BLaER1 treated with 17β-estradiol and CSF1 and Interleukin-3, amounts not matched to agents 10 nM and 100 nM (cell line): ENCODE results near the gene CCDC91.
"Not testable (repeated sequence)": the region's sequence is repeated elsewhere in the genome, so short reads cannot be mapped to it uniquely, and the experiment has no call there.

Experiments used
- H3K27ac ChIP-seq, 11 experiments: shearing (Covaris generic); formaldehyde crosslinking; 2 replicates each; pipeline ENCODE4 v1.8.1; 2022
- H3K27me3 ChIP-seq, 11 experiments: shearing (Covaris generic); formaldehyde crosslinking; 2 replicates each; pipeline ENCODE4 v1.8.1; 2022
- H3K36me3 ChIP-seq, 11 experiments: shearing (Covaris generic); formaldehyde crosslinking; 2 replicates each; pipeline ENCODE4 v1.8.1; 2022
- H3K4me1 ChIP-seq, 10 experiments: shearing (Covaris generic); formaldehyde crosslinking; 2 replicates each; pipeline ENCODE4 v1.8.1; 2022
- H3K4me2 ChIP-seq, 11 experiments: shearing (Covaris generic); formaldehyde crosslinking; 2 replicates each; pipeline ENCODE4 v1.8.1; 2022
- H3K4me3 ChIP-seq, 10 experiments: shearing (Covaris generic); formaldehyde crosslinking; 2 replicates each; pipeline ENCODE4 v1.8.1; 2022
- H3K9ac ChIP-seq, 11 experiments: shearing (Covaris generic); formaldehyde crosslinking; 2 replicates each; pipeline ENCODE4 v1.8.1; 2022
- H3K9me3 ChIP-seq, 11 experiments: shearing (Covaris generic); formaldehyde crosslinking; replicated peaks in 1 of 11; 2 replicates each; pipeline ENCODE4 v1.8.1; 2022
- H4K20me1 ChIP-seq, 11 experiments: shearing (Covaris generic); formaldehyde crosslinking; 2 replicates each; pipeline ENCODE4 v1.8.1; 2022
- Cebpa-rat ChIP-seq, 11 experiments: shearing (Covaris generic); IDR thresholded peaks; 2 replicates each; pipeline ENCODE4 v1.8.1; 2022

The CCDC91 gene

DNA sequence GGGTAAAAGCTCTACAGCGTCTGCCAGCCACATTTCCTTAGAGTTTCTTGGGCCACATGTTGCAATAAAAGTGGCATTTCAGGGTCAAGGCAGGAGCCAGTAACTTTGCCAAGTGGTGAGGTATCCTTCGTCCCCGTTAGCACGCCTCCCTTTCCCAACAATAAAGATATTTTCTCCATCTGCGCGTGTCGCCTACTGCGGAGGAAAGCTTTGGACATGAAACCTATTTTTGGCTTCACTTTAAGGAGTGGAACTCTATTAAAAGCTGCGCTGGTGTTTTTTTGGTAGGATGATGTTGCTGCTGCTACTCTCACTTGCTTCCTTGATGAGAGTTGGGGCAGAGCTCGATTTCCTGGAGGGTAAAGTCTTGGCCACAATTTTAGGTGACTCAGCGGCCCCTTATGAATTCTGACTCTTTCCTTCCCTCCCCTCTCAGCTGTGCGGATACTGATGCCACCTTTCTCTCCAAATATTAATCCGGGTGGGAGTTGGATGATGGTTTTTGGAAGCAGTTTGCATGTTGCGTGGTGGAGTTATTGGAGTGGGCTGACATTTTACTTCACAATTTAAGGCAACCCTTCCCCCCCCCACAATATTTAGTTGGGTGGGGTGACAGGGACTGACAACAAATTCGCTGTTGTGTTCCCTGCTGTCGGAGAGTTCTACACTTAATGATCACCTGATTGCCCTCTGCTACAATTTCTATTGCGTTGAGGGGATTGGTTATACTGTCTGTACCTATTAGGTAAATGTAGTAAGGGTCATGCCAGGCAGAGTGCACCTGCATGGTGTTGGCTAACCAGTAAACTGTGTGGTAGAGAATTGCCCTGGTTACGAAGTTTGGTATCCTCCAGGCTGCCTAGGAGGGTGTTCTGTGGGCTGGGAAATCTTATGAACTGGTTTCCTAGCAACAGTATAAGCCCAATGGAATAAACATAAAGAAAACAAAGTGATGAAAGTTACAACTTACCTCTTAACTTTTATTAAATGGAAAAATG lies 1.1 kb downstream of the CCDC91 start:
- peaks cover 11 to 24% (median 19%) of the 10 kb centered on the region in 10 experiments for H3K4me1 ChIP-seq
- H3K27ac ChIP-seq, result peak overlapping the region; percentile 91 to 99 (median 96)
- H3K9me3 ChIP-seq, result peaks cover 14 to 40% (median 26%) of the 10 kb centered on the region in 11 experiments
- peak overlapping the region; percentile 79 to 94 (median 88) for H3K4me2 ChIP-seq
- 0 out of 22 replicates have a peak, but pooled peaks cover 0 to 2% (median 0%) of the 10 kb centered on the region in 11 experiments for H4K20me1 ChIP-seq
- H3K36me3 ChIP-seq, result peaks cover 6 to 13% (median 11%) of the 10 kb centered on the region in 11 experiments; a peak in 16 of 22 replicates
- no peaks in the 10 kb centered on the region for H3K27me3 ChIP-seq
- TF ChIP-seq Cebpa-rat (IDR thresholded peaks at IDR 0.05), result 0 out of 22 replicates have a peak, but pooled peaks of 1 of the 11 experiments have one; percentile 56
- peak overlapping the region; percentile 89 to 98 (median 93) for H3K9ac ChIP-seq
- H3K4me3 ChIP-seq, result peak overlapping the region; percentile 72 to 93 (median 82)

DNA sequence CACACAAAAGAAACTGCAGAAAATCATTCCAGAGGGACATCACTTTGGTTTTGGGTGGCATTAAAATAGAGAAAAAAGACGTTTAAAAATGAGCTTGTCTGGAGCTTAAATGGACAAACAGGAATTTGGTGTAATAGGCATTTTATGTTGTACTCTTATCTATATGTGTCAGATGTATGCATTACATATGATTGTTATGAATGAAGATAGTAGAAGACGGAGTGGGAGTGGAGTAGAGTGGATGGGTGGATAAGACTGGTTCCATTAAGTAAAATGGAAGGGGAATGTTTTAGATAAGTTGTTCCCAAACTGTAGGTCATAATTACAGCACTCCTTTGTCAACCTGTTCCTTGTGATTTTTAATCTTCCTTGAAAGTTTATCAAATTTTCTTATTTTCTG lies 1.9 kb downstream of the CCDC91 start:
- Histone ChIP-seq H3K9ac (no peak overlapping the region), H3K27me3 (no peaks in the 10 kb centered on the region), H3K9me3 (peaks cover 14 to 40% (median 26%) of the 10 kb centered on the region in 11 experiments), H3K4me1 (peaks cover 11 to 24% (median 19%) of the 10 kb centered on the region in 10 experiments), H3K4me3 (no peak overlapping the region), H3K4me2 (peak overlapping the region in 8 of 11 experiments; percentile 79 to 91 (median 86); a peak in 10 of 22 replicates), H3K27ac (peak overlapping the region in 1 of 11 experiments; percentile 98; a peak in 1 of 22 replicates), H3K36me3 (peaks cover 6 to 13% (median 11%) of the 10 kb centered on the region in 11 experiments; a peak in 16 of 22 replicates), H4K20me1 (0 out of 22 replicates have a peak, but pooled peaks cover 0 to 4% (median 0%) of the 10 kb centered on the region in 11 experiments)
- TF ChIP-seq Cebpa-rat (IDR thresholded peaks at IDR 0.05), result no peak

DNA sequence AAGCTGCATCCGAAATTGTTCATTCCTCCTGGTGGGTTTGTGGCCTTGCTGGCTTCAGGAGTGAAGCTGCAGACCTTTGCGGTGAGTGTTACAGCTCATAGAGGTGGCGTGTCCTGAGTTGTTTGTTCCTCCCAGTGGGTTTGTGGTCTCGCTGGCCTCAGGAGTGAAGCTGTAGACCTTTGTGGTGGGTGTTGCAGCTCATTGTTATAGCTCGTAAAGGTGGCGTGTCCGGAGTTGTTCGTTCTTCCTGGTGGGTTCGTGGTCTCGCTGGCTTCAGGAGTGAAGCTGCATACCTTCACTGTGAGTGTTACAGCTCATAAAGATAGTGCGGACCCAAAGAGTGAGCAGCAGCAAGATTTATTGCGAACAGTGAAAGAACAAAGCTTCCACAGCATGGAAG lies 4.4 kb downstream of the CCDC91 start:
- H3K4me2 ChIP-seq, H3K9ac ChIP-seq, H3K27ac ChIP-seq, H3K4me3 ChIP-seq, H4K20me1 ChIP-seq, H3K27me3 ChIP-seq: not testable (repeated sequence)
- H3K4me1 ChIP-seq, result peaks cover 11 to 22% (median 17%) of the 10 kb centered on the region in 10 experiments
- peaks cover 10 to 21% (median 11%) of the 10 kb centered on the region in 11 experiments; a peak in 16 of 22 replicates for H3K36me3 ChIP-seq
- H3K9me3 ChIP-seq, result peaks cover 18 to 41% (median 30%) of the 10 kb centered on the region in 11 experiments

DNA sequence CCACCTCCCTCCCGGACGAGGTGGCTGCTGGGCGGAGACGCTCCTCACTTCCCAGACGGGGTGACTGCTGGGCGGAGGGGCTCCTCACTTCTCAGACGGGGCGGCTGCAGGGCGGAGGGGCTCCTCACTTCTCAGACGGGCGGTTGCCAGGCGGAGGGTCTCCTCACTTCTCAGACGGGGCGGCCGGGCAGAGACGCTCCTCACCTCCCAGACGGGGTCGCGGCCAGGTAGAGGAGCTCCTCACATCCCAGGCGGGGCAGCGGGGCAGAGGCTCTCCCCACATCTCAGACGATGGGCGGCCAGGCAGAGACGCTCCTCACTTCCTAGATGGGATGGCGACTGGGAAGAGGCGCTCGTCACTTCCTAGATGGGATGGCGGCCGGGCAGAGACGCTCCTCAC lies 10.9 kb downstream of the CCDC91 start:
- Histone ChIP-seq H3K9me3 (peaks cover 31 to 60% (median 48%) of the 10 kb centered on the region in 11 experiments), H3K36me3 (peaks cover 0 to 17% (median 0%) of the 10 kb centered on the region in 11 experiments; a peak in 7 of 22 replicates)
- H3K27me3 ChIP-seq, H4K20me1 ChIP-seq, H3K4me1 ChIP-seq, H3K27ac ChIP-seq, H3K4me3 ChIP-seq, H3K9ac ChIP-seq, H3K4me2 ChIP-seq: not testable (repeated sequence)

DNA sequence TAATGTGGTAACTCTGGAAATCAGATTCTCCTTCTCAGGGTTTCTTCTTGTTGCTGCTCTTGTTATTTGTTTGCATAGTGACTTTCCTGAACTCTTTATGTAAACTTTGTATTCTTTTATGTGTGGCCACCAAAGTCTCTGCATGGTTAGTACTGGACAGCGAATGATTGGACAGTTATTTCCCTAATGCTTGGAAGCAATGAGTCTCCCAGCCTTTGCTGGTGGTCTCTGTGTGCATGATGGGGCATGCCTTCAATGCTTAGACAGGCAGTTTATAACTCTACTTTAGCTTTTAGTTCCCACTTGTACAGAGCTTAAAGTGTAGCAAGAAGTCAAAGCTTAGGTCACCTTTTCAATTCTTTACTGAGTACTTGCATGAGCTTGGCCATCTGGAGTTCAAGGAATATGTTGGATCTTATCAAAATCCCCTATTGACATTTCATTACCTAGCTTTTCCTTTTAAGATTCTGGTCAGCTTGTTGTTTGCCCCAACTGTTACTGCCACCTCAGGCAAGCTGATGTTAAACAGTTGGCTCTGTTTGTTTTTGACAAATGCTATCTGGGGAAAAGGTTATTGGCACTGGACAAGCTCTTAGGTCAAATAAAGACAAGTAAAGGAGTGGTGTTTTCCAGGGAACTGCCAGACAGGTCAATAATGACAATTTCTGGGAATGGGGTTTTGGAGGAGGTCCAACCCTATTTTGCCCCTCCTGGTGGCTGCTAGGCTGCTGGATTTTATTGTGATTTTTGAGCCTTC lies 12.3 kb downstream of the CCDC91 start:
- Histone ChIP-seq H3K27me3 (no peaks in the 10 kb centered on the region), H3K4me3 (no peak overlapping the region), H3K4me2 (no peak overlapping the region), H3K27ac (no peak overlapping the region), H3K9ac (no peak overlapping the region), H3K4me1 (peaks cover 0 to 6% (median 0%) of the 10 kb centered on the region in 10 experiments; a peak in 1 of 20 replicates), H3K9me3 (peaks cover 42 to 72% (median 55%) of the 10 kb centered on the region in 11 experiments), H3K36me3 (peaks cover 0 to 21% (median 0%) of the 10 kb centered on the region in 11 experiments; a peak in 7 of 22 replicates), H4K20me1 (0 out of 22 replicates have a peak, but pooled peaks cover 0 to 2% (median 0%) of the 10 kb centered on the region in 11 experiments)
- TF ChIP-seq Cebpa-rat (IDR thresholded peaks at IDR 0.05), result no peak

DNA sequence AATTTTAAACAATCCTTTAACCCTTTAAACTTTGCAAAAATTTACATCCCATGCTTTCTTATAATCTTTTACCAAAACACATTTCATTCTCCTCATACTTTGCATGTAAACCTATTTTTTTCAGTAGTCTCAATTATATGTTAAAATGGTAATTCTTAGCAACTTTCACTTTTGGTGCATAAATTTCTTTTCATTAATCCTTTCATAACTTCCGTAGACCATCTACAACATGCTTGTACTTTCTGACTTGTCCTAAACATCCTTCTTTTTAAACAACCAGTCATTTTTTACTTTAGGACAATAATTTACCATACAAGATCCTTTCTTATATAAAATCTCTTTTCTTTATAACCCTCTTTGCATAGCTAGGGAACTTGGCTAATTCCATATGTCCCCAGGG lies 19.5 kb downstream of the CCDC91 start:
- Histone ChIP-seq H3K4me3 (no peak overlapping the region; a peak in 1 of 20 replicates), H3K9me3 (peaks cover 57 to 87% (median 74%) of the 10 kb centered on the region in 11 experiments), H3K27me3 (no peaks in the 10 kb centered on the region), H3K36me3 (peaks cover 24 to 53% (median 39%) of the 10 kb centered on the region in 11 experiments), H3K27ac (no peak overlapping the region), H3K4me1 (peaks cover 0 to 8% (median 0%) of the 10 kb centered on the region in 10 experiments; a peak in 3 of 20 replicates), H4K20me1 (0 out of 22 replicates have a peak, but pooled peaks cover 0 to 2% (median 0%) of the 10 kb centered on the region in 11 experiments), H3K9ac (no peak overlapping the region), H3K4me2 (no peak overlapping the region)
- no peak for TF ChIP-seq Cebpa-rat (IDR thresholded peaks at IDR 0.05)

DNA sequence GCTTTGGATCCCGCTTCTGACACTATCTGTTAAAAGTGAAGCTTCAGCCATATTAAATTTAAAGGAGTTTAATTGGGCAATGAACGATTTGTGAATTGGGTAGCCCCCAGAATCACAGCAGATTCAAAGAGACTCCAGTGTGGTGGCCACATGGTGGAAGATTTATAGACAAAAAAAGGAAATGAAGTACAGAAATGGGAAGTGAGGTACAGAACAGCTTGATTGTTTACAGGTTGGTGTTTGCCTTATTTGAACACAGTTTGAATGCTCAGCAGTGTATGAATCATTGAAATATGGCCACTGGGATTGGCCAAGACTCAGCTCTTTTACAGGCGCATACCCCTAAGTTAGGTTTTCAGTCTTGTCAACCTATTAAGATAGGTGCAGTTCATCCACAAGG lies 21.9 kb downstream of the CCDC91 start:
- H3K27me3 ChIP-seq, result no peaks in the 10 kb centered on the region
- no peaks in the 10 kb centered on the region for H4K20me1 ChIP-seq
- TF ChIP-seq Cebpa-rat (IDR thresholded peaks at IDR 0.05), result no peak
- H3K4me1 ChIP-seq, result peaks cover 0 to 12% (median 0%) of the 10 kb centered on the region in 10 experiments; a peak in 4 of 20 replicates
- H3K9ac ChIP-seq, result no peak overlapping the region
- peak overlapping the region in 1 of 11 experiments; percentile 10; a peak in 1 of 22 replicates for H3K4me2 ChIP-seq
- peaks cover 50 to 69% (median 62%) of the 10 kb centered on the region in 11 experiments for H3K9me3 ChIP-seq
- no peak overlapping the region for H3K27ac ChIP-seq
- no peak overlapping the region for H3K4me3 ChIP-seq
- peaks cover 24 to 50% (median 39%) of the 10 kb centered on the region in 11 experiments for H3K36me3 ChIP-seq

DNA sequence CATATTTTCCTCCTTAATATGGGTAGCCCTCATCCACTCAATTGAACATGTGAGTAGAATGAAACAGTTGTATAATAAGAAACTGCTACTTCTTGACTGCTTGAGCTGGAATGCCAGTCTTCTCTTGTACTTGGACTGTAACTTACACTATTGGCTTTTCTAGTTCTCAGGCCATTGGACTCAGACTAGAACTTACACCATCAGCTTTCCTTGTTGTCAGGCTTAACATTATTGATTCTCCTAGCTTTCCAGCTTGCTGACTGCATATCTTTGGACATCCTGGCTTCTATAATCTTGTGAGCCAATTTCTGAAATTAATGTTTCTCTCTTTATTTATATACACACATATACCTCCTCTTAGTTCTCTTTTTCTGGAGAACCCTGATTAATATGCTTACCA lies 24.8 kb downstream of the CCDC91 start:
- Histone ChIP-seq H3K9ac (no peak overlapping the region), H3K9me3 (peaks cover 45 to 67% (median 62%) of the 10 kb centered on the region in 11 experiments)
- TF ChIP-seq Cebpa-rat (IDR thresholded peaks at IDR 0.05), result no peak

More for the DNA sequence above, 24.8 kb downstream of the CCDC91 start:
- no peak overlapping the region for H3K4me2 ChIP-seq
- peaks cover 18 to 37% (median 27%) of the 10 kb centered on the region in 11 experiments for H3K36me3 ChIP-seq
- no peak overlapping the region for H3K4me3 ChIP-seq
- peaks cover 0 to 20% (median 0%) of the 10 kb centered on the region in 10 experiments; a peak in 4 of 20 replicates for H3K4me1 ChIP-seq
- no peaks in the 10 kb centered on the region for H3K27me3 ChIP-seq
- H3K27ac ChIP-seq, result no peak overlapping the region
- H4K20me1 ChIP-seq, result no peaks in the 10 kb centered on the region
